ENCODE results near the gene MAST3. TPM values are rescaled to one million over a fixed set of nuclear protein-coding genes. Genes with fewer than 3 reads are reported as not detected.

MAST3 gene
- polyA plus RNA-seq, 1 of the 3 experiments (the other 2 are of a cell fraction), result 4.5 TPM

DNA sequence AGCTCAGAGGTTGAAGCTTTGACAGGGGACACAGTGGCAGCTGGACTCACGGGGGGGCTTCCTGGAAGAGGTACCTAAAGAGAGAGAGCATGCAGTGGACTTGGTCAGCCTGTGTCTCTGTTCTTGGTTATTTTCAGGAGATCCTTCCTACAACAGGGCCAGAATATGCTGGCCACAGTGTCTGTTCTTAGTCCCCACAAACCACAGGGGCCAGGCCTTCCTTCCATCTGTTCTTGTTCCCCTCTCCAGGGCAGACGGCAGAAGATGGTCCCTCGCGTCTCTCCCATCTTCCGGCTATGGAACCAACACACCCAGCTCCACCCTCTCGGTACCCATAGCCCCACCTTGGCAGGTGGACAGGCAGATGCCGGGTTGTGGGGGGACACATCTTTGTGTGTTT, 24.8 kb downstream of the MAST3 start:
- Histone ChIP-seq H2AFZ (ENCODE audit: low read depth) (no peak overlapping the region), H3K36me3 (replicated peaks in 1 of 2; ENCODE audit: control insufficient read depth in 1 of 2, insufficient read depth in 2 of 2, low read length in 1 of 2) (peaks cover 2 to 12% of the 10 kb centered on the region in 2 experiments), H3K27ac (ENCODE audit: low read depth in 2 of 2, low read length in 1 of 2) (no peak overlapping the region), H3K27me3 (ENCODE audit: insufficient read depth) (no peaks in the 10 kb centered on the region), H3K4me1 (ENCODE audit: control insufficient read depth in 1 of 2, insufficient read depth in 2 of 2, low read depth in 1 of 2, low read length in 1 of 2) (peaks cover under 1 to 10% of the 10 kb centered on the region in 2 experiments; a peak in 2 of 4 replicates), H3K9me2 (no peaks in the 10 kb centered on the region), H4K20me1 (ENCODE audit: insufficient read depth) (no peaks in the 10 kb centered on the region), H3K4me3 (ENCODE audit: low read depth in 2 of 2, low read length in 1 of 2) (no peak overlapping the region), H3K4me2 (no peak overlapping the region), H3K9ac (no peak overlapping the region), H3K9me3 (no peaks in the 10 kb centered on the region), H3K79me2 (ENCODE audit: insufficient read depth) (no peaks in the 10 kb centered on the region), H3F3A (replicated peaks; ENCODE audit: insufficient read depth) (no peaks in the 10 kb centered on the region)
- no peak for DNase-seq
- TF ChIP-seq EZH2phosphoT487 (IDR thresholded peaks at IDR 0.05; ENCODE audit: borderline replicate concordance, low read depth) (no peak), TCF12 (IDR thresholded peaks at IDR 0.05) (no peak), NRF1 (IDR thresholded peaks at IDR 0.05; ENCODE audit: low read depth, low read length) (no peak)
- TF ChIP-seq, protein P1, sequence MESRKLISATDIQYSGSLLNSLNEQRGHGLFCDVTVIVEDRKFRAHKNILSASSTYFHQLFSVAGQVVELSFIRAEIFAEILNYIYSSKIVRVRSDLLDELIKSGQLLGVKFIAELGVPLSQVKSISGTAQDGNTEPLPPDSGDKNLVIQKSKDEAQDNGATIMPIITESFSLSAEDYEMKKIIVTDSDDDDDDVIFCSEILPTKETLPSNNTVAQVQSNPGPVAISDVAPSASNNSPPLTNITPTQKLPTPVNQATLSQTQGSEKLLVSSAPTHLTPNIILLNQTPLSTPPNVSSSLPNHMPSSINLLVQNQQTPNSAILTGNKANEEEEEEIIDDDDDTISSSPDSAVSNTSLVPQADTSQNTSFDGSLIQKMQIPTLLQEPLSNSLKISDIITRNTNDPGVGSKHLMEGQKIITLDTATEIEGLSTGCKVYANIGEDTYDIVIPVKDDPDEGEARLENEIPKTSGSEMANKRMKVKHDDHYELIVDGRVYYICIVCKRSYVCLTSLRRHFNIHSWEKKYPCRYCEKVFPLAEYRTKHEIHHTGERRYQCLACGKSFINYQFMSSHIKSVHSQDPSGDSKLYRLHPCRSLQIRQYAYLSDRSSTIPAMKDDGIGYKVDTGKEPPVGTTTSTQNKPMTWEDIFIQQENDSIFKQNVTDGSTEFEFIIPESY (IDR thresholded peaks at IDR 0.05; ENCODE audit: borderline replicate concordance, low read depth), result no peak
- TF ChIP-seq, protein P2, sequence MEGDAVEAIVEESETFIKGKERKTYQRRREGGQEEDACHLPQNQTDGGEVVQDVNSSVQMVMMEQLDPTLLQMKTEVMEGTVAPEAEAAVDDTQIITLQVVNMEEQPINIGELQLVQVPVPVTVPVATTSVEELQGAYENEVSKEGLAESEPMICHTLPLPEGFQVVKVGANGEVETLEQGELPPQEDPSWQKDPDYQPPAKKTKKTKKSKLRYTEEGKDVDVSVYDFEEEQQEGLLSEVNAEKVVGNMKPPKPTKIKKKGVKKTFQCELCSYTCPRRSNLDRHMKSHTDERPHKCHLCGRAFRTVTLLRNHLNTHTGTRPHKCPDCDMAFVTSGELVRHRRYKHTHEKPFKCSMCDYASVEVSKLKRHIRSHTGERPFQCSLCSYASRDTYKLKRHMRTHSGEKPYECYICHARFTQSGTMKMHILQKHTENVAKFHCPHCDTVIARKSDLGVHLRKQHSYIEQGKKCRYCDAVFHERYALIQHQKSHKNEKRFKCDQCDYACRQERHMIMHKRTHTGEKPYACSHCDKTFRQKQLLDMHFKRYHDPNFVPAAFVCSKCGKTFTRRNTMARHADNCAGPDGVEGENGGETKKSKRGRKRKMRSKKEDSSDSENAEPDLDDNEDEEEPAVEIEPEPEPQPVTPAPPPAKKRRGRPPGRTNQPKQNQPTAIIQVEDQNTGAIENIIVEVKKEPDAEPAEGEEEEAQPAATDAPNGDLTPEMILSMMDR (IDR thresholded peaks at IDR 0.05), result no peak
- ChIA-PET POLR2A (no interaction called here), CTCF (interaction anchor here (0.8 to 2.7 kb wide), 4 partner anchors 9 to 38 kb away, joined by 3 to 9 read pairs (median 4); no protein-coding TSS in a partner anchor)
- WGBS (ENCODE audit: low lambda C conversion rate), result 95% methylated on average over 7 of the region's 7 CpGs

DNA sequence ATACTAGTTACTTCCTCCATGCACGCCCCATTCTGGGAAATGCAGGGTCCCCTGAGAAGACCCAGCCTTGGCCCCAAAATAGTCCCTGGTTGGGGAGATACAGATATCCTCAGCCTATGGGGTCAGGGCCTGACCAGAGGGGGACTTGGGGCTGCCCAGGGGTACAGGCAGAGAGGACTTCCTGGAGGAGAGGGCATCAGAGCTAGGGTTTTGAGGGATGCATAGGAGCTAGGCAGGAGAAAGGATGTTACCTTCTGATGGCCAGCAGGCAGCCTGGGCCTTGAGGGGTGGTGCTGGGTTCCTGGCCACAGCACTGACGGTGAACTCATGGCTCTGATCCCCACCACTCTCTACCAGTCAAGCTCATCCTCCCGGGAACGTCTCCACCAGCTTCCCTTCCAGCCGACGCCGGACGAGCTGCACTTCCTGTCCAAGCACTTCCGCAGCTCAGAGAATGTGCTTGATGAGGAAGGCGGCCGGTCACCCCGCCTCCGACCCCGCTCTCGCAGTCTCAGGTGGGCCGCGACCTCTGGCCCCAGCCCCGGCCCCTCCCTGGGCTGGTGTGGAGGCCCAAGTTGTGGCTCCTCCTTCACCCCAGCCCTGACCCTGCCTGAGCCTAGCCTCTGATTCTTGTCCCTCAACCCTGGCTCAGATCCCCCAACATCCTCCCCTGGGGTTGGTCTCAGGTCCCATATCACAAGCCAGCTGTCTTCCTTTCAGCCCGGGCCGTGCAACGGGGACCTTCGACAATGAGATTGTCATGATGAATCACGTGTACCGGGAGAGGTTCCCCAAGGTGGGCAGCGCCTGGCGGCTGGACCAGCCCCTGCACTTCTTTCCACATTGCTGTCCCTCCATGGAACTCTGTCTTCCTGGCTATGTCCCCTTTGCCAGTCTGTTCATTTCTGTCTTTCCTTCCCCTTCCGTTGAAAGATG, 25.6 kb downstream of the MAST3 start:
- TF ChIP-seq EP300 (IDR thresholded peaks at IDR 0.05; ENCODE audit: borderline replicate concordance in 1 of 2, low read depth in 1 of 2, low read length in 1 of 2) (no peak), RAD21 (IDR thresholded peaks at IDR 0.05; ENCODE audit: low read length) (no peak)
- no peak overlapping the region for H3K4me3 ChIP-seq (ENCODE audit: low read depth in 2 of 2, low read length in 1 of 2)
- H2AFZ ChIP-seq (ENCODE audit: low read depth), result no peak overlapping the region
- H3K36me3 ChIP-seq (replicated peaks in 1 of 2; ENCODE audit: control insufficient read depth in 1 of 2, insufficient read depth in 2 of 2, low read length in 1 of 2), result peaks cover 2 to 12% of the 10 kb centered on the region in 2 experiments
- DNase-seq, result no peak
- POLR2A ChIA-PET, result no interaction called here
- 97% methylated on average over 21 of the region's 27 CpGs for WGBS (ENCODE audit: low lambda C conversion rate)
- no peaks in the 10 kb centered on the region for H3K9me2 ChIP-seq
- no peak overlapping the region for H3K9ac ChIP-seq
- no peak overlapping the region for H3K4me2 ChIP-seq
- H4K20me1 ChIP-seq (ENCODE audit: insufficient read depth), result no peaks in the 10 kb centered on the region
- no peaks in the 10 kb centered on the region for H3K79me2 ChIP-seq (ENCODE audit: insufficient read depth)
- no peaks in the 10 kb centered on the region for H3F3A ChIP-seq (replicated peaks; ENCODE audit: insufficient read depth)
- CTCF ChIA-PET, result interaction anchor here (1.3 to 2.7 kb wide), 4 partner anchors 10 to 116 kb away, joined by 3 to 9 read pairs (median 4); no protein-coding TSS in a partner anchor
- H3K4me1 ChIP-seq (ENCODE audit: control insufficient read depth in 1 of 2, insufficient read depth in 2 of 2, low read depth in 1 of 2, low read length in 1 of 2), result peaks cover 0 to 8% of the 10 kb centered on the region in 2 experiments; a peak in 1 of 4 replicates
- H3K9me3 ChIP-seq, result no peaks in the 10 kb centered on the region
- H3K27me3 ChIP-seq (ENCODE audit: insufficient read depth), result no peaks in the 10 kb centered on the region
- H3K27ac ChIP-seq (ENCODE audit: low read depth in 2 of 2, low read length in 1 of 2), result no peak overlapping the region
